Pancreas (tissue), 10 donors: Measurements from ENCODE around the gene SERTAD4. TPM values are rescaled to one million over a fixed set of nuclear protein-coding genes. Genes with fewer than 3 reads are reported as not detected.

Experiments
- ATAC-seq, 4 donors: fragments of 200-7000 bp; cut with Tn5 transposase; one replicate each; pipeline versions ENCODE4 v1.8.0 to v1.9.1; 2020; ENCODE audit warnings: mild to moderate bottlenecking in 4 of 4, moderate library complexity in 4 of 4
- DNase-seq, 6 donors: peaks; one replicate each; pipeline ENCODE4 v3.0.0-alpha.2; 2020
- FAIRE-seq: peaks from 2 replicates; lab custom pipeline; 2012; peaks lifted over from hg19 to GRCh38; lab: Jason Lieb, UNC
- H3K27ac ChIP-seq, 4 donors: fragments of 200-600 bp; sonication (generic); 1 replicate in 3 of 4; 2 replicates in 1 of 4; pipeline versions ENCODE4 v1.5.0 to v1.8.0; 2020
- H3K27me3 ChIP-seq, 4 donors: fragments of 200-600 bp; one replicate each; pipeline ENCODE4 v1.8.0; 2021
- H3K36me3 ChIP-seq, 3 donors: fragments of 200-600 bp; sonication (generic) in 1 of 3; one replicate each; pipeline versions ENCODE4 v1.5.0 to v1.8.0; 2020 to 2021
- H3K4me1 ChIP-seq, 3 donors: fragments of 200-600 bp; one replicate each; pipeline ENCODE4 v1.8.0; 2021
- H3K4me3 ChIP-seq, 4 donors: fragments of 200-600 bp; sonication (generic) in 2 of 4; one replicate each; pipeline versions ENCODE4 v1.5.0 to v1.8.0; 2020 to 2021
- H3K9me3 ChIP-seq, 4 donors: fragments of 200-600 bp; one replicate each; pipeline ENCODE4 v1.8.0; 2021
- WGBS, 2 donors: extraction: QIAGEN DNeasy Blood & Tissue Kit; methylation state at CpG; one replicate each; pipeline ENCODE4 v1.1.7; 2013; 5-methylcytosine and 5-hydroxymethylcytosine counted together
- intact Hi-C, 3 donors: fragments of 100-400 bp; cut with DNase I; formaldehyde crosslinking; loops; one replicate each; pipeline versions ENCODE4 v1.11.1 to v1.14.2; 2022
- polyA plus RNA-seq, 2 donors: library from polyadenylated mRNA; stranded (reverse); fragments of 200-250 nt; gene quantifications; one replicate each; pipeline ENCODE4 v1.2.3, GENCODE V29; 2013
- total RNA-seq, 6 donors: library from RNA; stranded (reverse); fragmentation: NEBNext Ultra II Directional in 4 of 6; extraction: Animal tissue kit (Norgen Biotek cat#: 25700) in 4 of 6; gene quantifications; one replicate each; pipeline versions ENCODE4 v1.2.1 to v1.2.4, GENCODE V29; 2021 to 2023
- TF ChIP-seq, protein P1 (sequence below), 4 donors: fragments of 200-600 bp; sonication (generic) in 3 of 4; IDR thresholded peaks; one replicate each; pipeline versions ENCODE4 v1.5.0 to v1.8.0; 2021; ENCODE audit warnings: antibody characterized with exemption in 4 of 4
- donor health status: healthy with polysubstance abuse.
- donor health status: DM: no; HTN: no; CAD: no; lungs with moderate emphysema.
- donor health status: DM: no; HTN: no; CAD: no.
- donor health status: control.
- donor health status: control.
- donor health status: Bipolar disorder and iron deficiency.
- donor health status: DM: yes; HTN: yes; CAD: no.
- donor health status: DM: no; HTN: no; CAD: no.
- donor health status: DM: no; HTN: no; CAD: no.
- donor health status: DM: yes; HTN: yes; CAD: no.

SERTAD4 gene
- total and polyA plus RNA-seq, 8 donors: 0.14 to 0.97 (median 0.26) TPM

DNA sequence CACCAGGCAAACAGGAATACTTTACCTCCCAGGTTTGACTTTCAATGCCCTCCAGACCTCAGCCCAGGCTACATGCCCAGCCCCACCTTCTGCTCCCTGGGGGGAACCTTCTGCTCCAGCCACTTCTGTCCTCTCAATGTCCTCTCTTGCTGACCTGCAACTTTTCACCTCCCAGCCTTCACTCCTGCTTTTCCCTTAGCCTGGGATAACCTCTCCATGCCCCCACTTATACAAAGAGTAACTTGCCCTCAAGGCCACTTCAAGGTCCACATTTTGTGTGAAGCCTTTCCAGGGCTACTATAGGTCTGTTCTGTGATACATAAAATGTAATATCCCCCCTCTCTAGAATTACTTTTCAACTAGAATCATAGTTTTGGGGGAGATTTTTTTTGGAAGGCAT, 21.7 kb downstream of the SERTAD4 start:
- TF ChIP-seq, protein P1, sequence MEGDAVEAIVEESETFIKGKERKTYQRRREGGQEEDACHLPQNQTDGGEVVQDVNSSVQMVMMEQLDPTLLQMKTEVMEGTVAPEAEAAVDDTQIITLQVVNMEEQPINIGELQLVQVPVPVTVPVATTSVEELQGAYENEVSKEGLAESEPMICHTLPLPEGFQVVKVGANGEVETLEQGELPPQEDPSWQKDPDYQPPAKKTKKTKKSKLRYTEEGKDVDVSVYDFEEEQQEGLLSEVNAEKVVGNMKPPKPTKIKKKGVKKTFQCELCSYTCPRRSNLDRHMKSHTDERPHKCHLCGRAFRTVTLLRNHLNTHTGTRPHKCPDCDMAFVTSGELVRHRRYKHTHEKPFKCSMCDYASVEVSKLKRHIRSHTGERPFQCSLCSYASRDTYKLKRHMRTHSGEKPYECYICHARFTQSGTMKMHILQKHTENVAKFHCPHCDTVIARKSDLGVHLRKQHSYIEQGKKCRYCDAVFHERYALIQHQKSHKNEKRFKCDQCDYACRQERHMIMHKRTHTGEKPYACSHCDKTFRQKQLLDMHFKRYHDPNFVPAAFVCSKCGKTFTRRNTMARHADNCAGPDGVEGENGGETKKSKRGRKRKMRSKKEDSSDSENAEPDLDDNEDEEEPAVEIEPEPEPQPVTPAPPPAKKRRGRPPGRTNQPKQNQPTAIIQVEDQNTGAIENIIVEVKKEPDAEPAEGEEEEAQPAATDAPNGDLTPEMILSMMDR (IDR thresholded peaks at IDR 0.05): no peak
- Histone ChIP-seq H3K9me3 (no peaks in the 10 kb centered on the region), H3K36me3 (no peaks in the 10 kb centered on the region), H3K4me1 (no peaks in the 10 kb centered on the region), H3K4me3 (no peak overlapping the region), H3K27ac (no peak overlapping the region), H3K27me3 (peaks cover 0 to 4% (median 0%) of the 10 kb centered on the region in 4 donors)
- DNase-seq (no peak), ATAC-seq (no peak), FAIRE-seq (no peak)
- intact Hi-C loops: no loop called here

DNA sequence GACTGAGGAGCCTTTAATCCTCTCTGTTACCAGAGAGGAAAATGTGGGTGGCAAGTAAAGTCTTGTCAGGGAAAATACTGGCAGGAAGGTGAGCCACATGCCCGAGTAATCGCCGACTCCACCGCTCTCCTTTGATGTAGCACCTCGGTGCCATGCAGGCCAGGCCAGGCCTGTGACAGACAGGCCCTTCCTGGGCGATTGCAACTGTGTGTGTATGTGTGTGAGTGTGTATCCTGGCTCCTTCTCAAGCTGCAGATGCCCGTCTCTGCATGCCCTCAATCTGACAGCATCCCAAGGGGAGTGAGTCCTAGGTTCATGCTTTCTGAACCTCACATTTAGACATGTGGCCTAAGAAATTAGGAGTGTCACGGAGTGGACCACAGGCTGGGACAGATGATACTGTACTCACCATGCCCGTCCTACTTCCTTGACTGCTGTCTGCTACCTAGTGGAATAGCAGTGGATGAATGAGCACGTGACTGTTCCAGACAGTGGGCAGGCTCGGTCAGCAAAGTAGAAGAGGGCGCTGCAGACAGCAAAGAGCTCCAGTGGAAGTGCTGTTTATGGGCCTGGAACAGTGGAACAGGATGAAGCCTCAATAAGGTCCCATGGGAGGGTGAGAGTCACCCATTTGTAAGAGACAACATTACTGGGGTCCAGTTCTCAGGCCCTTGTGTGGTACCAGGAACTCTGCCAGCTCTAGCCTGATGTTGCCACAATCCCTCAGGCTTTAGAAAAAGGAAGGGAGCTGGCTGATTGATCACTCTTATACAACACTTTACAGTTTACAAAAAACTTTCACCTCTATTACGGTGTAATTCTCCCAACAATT, 25.3 kb downstream of the SERTAD4 start:
- H3K27ac ChIP-seq: no peak overlapping the region
- DNase-seq (no peak), ATAC-seq (no peak), FAIRE-seq (no peak)
- intact Hi-C loops: no loop called here
- H3K4me1 ChIP-seq: no peaks in the 10 kb centered on the region
- H3K9me3 ChIP-seq: no peaks in the 10 kb centered on the region
- H3K36me3 ChIP-seq: no peaks in the 10 kb centered on the region
- TF ChIP-seq, protein P1 (IDR thresholded peaks at IDR 0.05): no peak
- peaks cover 0 to 2% (median 0%) of the 10 kb centered on the region in 4 donors for H3K27me3 ChIP-seq
- no peak overlapping the region for H3K4me3 ChIP-seq
- WGBS, 2 donors: 81 to 91% methylated on average over 13 of the region's 13 CpGs

DNA sequence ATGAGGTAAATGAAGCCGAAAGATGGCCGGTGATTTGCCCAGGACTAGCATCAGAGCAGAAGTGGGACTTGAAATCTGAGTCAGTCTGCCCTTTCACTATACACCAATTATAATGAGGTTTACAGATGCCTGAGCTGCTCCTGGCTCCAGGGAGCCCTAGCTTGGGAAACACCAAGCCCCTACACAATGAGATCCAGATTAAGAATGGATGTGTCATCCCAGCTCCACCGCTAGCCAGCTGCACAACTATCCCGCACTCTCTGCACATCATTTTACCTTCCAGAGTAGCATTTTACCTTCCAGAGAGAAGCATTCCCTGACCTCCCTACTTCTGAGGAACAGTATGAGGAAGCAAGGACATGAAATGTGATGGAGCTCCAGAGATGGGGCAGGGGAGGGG, 27.0 kb downstream of the SERTAD4 start:
- 69 to 78% methylated on average over 4 of the region's 4 CpGs for WGBS, 2 donors
- Histone ChIP-seq H3K36me3 (no peaks in the 10 kb centered on the region), H3K27ac (no peak overlapping the region), H3K4me3 (no peak overlapping the region), H3K4me1 (no peaks in the 10 kb centered on the region), H3K9me3 (no peaks in the 10 kb centered on the region), H3K27me3 (no peaks in the 10 kb centered on the region)
- FAIRE-seq (no peak), ATAC-seq (no peak), DNase-seq (no peak)
- TF ChIP-seq, protein P1 (IDR thresholded peaks at IDR 0.05): no peak
- intact Hi-C loops: no loop called here

DNA sequence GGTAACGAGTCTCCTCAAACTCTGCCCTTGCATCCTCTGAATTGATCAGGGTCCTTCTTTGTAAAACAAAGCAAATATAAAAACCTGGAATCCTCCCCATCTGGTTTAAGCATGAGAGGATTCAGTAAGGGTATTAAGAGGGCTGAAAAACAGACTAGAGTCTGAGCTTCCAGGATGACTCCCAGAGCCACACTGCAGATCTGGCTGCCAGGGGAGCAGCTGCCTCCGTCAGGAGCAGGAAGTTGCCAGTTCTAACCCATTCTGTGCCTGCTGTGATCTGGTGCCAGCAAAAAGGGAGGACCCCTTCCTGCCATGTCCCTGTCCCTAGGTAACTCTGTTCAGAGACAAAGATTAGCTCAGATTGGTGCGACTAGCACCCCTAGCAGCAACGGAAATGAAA, 27.5 kb downstream of the SERTAD4 start:
- 63 to 73% methylated on average over 4 of the region's 4 CpGs for WGBS, 2 donors
- FAIRE-seq (no peak), ATAC-seq (no peak), DNase-seq (no peak)
- Histone ChIP-seq H3K27ac (no peak overlapping the region), H3K36me3 (no peaks in the 10 kb centered on the region), H3K4me1 (no peaks in the 10 kb centered on the region), H3K27me3 (no peaks in the 10 kb centered on the region), H3K9me3 (no peaks in the 10 kb centered on the region), H3K4me3 (no peak overlapping the region)
- TF ChIP-seq, protein P1 (IDR thresholded peaks at IDR 0.05): no peak
- intact Hi-C loops: no loop called here
